ENCODE data around the gene ATP13A2.

ATP13A2 gene

DNA sequence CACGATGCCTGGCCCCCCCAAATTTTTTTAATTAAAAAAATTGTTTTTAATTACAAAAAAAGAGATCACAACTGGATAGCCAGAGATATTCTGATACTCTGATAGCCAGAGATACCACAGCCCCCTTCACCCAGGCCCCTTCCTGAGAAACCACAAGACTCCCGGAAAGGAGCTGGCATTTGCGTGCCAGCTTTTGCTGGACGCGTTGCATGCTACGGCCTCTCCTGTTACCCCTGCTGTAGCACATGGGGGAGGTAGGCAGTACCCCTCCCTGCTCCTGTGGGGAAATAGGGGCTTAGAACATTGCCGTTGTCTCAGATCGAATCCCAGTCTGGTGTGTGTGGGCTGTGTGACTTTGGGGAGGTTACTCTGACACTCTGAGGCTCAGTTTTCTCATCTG is 54.0 kb downstream of the ATP13A2 start:
- Histone ChIP-seq H3K9me2 (replicated peaks; ENCODE audit: low read depth, low read length) (no peaks in the 10 kb centered on the region), H3K4me3 (ENCODE audit: low read length, poor library complexity, severe bottlenecking) (no peak overlapping the region), H3K9ac (ENCODE audit: low read depth, low read length, poor library complexity, severe bottlenecking) (no peak overlapping the region), H3K79me2 (ENCODE audit: insufficient read depth, low read length) (no peaks in the 10 kb centered on the region), H2AFZ (ENCODE audit: low read length) (no peak overlapping the region), H3F3A (ENCODE audit: low read depth) (no peaks in the 10 kb centered on the region), H3K27me3 (ENCODE audit: insufficient read depth, low read length, poor library complexity, severe bottlenecking) (no peaks in the 10 kb centered on the region), H3K9me3 (ENCODE audit: insufficient read depth, low read depth, low read length) (no peaks in the 10 kb centered on the region), H3K4me2 (ENCODE audit: low read depth, low read length, poor library complexity, severe bottlenecking) (no peak overlapping the region), H4K20me1 (ENCODE audit: insufficient read depth, low read length, poor library complexity, severe bottlenecking) (no peaks in the 10 kb centered on the region), H3K4me1 (ENCODE audit: insufficient read depth, low read length, poor library complexity, severe bottlenecking) (no peaks in the 10 kb centered on the region), H3K36me3 (ENCODE audit: insufficient read depth, low read length) (no peaks in the 10 kb centered on the region)
- TF ChIP-seq EZH2phosphoT487 (IDR thresholded peaks at IDR 0.05; ENCODE audit: borderline replicate concordance) = no peak
- TF ChIP-seq, protein P1, sequence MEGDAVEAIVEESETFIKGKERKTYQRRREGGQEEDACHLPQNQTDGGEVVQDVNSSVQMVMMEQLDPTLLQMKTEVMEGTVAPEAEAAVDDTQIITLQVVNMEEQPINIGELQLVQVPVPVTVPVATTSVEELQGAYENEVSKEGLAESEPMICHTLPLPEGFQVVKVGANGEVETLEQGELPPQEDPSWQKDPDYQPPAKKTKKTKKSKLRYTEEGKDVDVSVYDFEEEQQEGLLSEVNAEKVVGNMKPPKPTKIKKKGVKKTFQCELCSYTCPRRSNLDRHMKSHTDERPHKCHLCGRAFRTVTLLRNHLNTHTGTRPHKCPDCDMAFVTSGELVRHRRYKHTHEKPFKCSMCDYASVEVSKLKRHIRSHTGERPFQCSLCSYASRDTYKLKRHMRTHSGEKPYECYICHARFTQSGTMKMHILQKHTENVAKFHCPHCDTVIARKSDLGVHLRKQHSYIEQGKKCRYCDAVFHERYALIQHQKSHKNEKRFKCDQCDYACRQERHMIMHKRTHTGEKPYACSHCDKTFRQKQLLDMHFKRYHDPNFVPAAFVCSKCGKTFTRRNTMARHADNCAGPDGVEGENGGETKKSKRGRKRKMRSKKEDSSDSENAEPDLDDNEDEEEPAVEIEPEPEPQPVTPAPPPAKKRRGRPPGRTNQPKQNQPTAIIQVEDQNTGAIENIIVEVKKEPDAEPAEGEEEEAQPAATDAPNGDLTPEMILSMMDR (conservative IDR thresholded peaks at IDR 0.05; ENCODE audit: low read length) = no peak

GRCh38 chr1:16956775-16957174 is 55.0 kb downstream of the ATP13A2 start:
- H4K20me1 ChIP-seq (ENCODE audit: insufficient read depth, low read length, poor library complexity, severe bottlenecking) = no peaks in the 10 kb centered on the region
- no peak overlapping the region for H3K4me2 ChIP-seq (ENCODE audit: low read depth, low read length, poor library complexity, severe bottlenecking)
- H3K9me2 ChIP-seq (replicated peaks; ENCODE audit: low read depth, low read length) = no peaks in the 10 kb centered on the region
- H3K9ac ChIP-seq (ENCODE audit: low read depth, low read length, poor library complexity, severe bottlenecking) = no peak overlapping the region
- H3K4me1 ChIP-seq (ENCODE audit: insufficient read depth, low read length, poor library complexity, severe bottlenecking) = no peaks in the 10 kb centered on the region
- H3F3A ChIP-seq (ENCODE audit: low read depth) = no peaks in the 10 kb centered on the region
- H3K4me3 ChIP-seq (ENCODE audit: low read length, poor library complexity, severe bottlenecking) = no peak overlapping the region
- H3K36me3 ChIP-seq (ENCODE audit: insufficient read depth, low read length) = no peaks in the 10 kb centered on the region
- no peak for TF ChIP-seq EZH2phosphoT487 (IDR thresholded peaks at IDR 0.05; ENCODE audit: borderline replicate concordance)
- TF ChIP-seq, protein P1 (conservative IDR thresholded peaks at IDR 0.05; ENCODE audit: low read length) = no peak
- H3K79me2 ChIP-seq (ENCODE audit: insufficient read depth, low read length) = no peaks in the 10 kb centered on the region
- no peaks in the 10 kb centered on the region for H3K9me3 ChIP-seq (ENCODE audit: insufficient read depth, low read depth, low read length)
- no peaks in the 10 kb centered on the region for H3K27me3 ChIP-seq (ENCODE audit: insufficient read depth, low read length, poor library complexity, severe bottlenecking)
- H2AFZ ChIP-seq (ENCODE audit: low read length) = no peak overlapping the region

GRCh38 chr1:16955186-16955585 is 56.5 kb downstream of the ATP13A2 start:
- Histone ChIP-seq H4K20me1 (ENCODE audit: insufficient read depth, low read length, poor library complexity, severe bottlenecking) (no peaks in the 10 kb centered on the region), H3K9me3 (ENCODE audit: insufficient read depth, low read depth, low read length) (no peaks in the 10 kb centered on the region), H3K4me2 (ENCODE audit: low read depth, low read length, poor library complexity, severe bottlenecking) (no peak overlapping the region), H3K4me1 (ENCODE audit: insufficient read depth, low read length, poor library complexity, severe bottlenecking) (no peaks in the 10 kb centered on the region), H3K27me3 (ENCODE audit: insufficient read depth, low read length, poor library complexity, severe bottlenecking) (no peaks in the 10 kb centered on the region), H3K4me3 (ENCODE audit: low read length, poor library complexity, severe bottlenecking) (no peak overlapping the region), H3F3A (ENCODE audit: low read depth) (no peaks in the 10 kb centered on the region), H3K36me3 (ENCODE audit: insufficient read depth, low read length) (no peaks in the 10 kb centered on the region), H3K79me2 (ENCODE audit: insufficient read depth, low read length) (no peaks in the 10 kb centered on the region), H3K9me2 (replicated peaks; ENCODE audit: low read depth, low read length) (no peaks in the 10 kb centered on the region), H2AFZ (ENCODE audit: low read length) (no peak overlapping the region), H3K9ac (ENCODE audit: low read depth, low read length, poor library complexity, severe bottlenecking) (no peak overlapping the region)
- TF ChIP-seq, protein P1 (conservative IDR thresholded peaks at IDR 0.05; ENCODE audit: low read length) = no peak
- TF ChIP-seq EZH2phosphoT487 (IDR thresholded peaks at IDR 0.05; ENCODE audit: borderline replicate concordance) = no peak

Data from Loucy (cell line).